HG02678 (cell line): ENCODE results near the gene TEX36.
A peak's percentile ranks its signal among the peaks of the same experiment; 100 is the strongest.
"Not testable (repeated sequence)": the region's sequence is repeated elsewhere in the genome, so short reads cannot be mapped to it uniquely, and the experiment has no call there.

Experiments used
- ATAC-seq: cut with Tn5 transposase; IDR thresholded peaks from one replicate; pipeline ENCODE4 v1.9.1; 2021; ENCODE audit warnings: mild to moderate bottlenecking, moderate library complexity; ENCODE audit not compliant: unreplicated experiment

The TEX36 gene

DNA sequence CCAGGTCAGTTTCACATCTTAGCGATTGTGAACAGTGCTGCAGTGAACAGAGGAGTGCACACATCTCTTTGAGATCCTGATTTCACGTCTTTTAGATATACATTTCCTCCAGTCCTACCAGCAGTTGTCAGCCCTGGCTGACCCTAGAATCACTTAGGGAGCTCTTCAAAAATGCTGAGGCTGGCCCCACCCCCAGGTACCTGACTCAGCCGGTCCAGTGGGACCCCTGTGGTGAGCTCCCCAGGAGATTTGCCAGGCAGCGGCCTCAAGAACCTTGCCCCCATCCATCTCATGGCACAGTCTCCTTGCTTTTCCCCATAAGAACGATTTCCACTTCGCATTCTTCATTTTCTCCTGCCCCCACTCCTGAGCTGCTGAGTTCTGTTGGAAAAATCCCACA, 45.5 kb downstream of the TEX36 start:
- ATAC-seq, result no peak

DNA sequence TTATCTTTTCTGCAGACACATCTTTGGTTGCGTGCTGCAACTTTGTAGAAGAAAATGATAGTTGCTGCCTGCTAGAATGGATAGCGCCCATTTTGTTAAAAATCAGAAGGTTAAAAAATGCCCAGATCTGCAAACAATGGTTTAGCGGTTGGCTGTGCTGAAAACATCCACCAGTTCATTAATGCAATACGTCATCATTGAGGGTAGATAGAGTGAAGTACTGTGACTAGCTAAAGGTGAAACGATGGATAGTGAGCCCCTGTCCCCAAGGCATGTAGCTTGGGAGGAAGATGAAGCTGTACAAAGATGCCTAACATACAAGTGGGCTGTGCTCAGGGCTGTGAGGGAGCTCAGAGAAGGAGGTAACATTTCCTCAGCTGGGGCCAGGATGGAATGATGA, 48.4 kb downstream of the TEX36 start:
- ATAC-seq, result no peak

DNA sequence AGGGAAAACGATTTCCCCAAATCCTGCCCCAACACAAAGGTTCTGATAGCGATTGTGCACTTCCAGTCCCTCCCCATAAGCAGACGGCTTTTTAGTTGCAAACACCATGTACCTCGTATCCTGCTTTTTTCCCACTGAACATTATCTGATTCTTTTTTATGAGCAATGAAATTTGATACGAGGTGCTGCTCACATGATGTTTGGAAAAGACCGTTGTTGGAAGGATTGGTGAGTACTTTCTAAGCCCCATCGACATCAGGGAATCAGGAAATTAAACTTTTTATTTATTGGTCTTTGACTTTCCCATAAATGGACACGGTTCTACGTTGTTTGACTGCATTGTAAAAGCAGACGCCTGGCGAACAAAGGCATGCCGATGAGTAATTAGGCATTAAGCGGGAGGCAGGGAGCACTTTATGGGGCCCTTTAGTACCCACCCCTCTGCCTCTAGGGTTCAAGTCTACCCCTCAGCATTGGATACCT, 49.4 kb downstream of the TEX36 start:
- ATAC-seq, result no peak

DNA sequence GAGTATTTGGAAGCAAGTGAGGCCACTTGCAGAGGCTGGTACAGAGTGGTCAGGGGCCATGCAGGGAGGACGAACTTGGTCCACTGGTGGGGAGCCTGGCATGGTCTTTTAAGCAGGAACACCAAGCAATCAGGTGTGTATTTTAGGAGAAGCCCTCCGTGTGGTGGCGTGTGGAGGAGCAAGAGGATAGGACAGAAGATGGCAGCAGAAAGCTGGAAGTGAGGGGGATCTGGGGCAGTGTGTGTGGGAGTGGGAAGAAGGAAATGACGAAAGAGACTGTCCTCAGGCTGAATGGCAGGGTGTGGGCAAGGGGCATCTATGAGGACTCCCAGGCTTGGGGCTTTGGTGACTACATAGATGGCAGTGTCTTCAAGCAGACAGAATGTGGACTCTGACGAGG, 51.2 kb downstream of the TEX36 start:
- ATAC-seq, result no peak

DNA sequence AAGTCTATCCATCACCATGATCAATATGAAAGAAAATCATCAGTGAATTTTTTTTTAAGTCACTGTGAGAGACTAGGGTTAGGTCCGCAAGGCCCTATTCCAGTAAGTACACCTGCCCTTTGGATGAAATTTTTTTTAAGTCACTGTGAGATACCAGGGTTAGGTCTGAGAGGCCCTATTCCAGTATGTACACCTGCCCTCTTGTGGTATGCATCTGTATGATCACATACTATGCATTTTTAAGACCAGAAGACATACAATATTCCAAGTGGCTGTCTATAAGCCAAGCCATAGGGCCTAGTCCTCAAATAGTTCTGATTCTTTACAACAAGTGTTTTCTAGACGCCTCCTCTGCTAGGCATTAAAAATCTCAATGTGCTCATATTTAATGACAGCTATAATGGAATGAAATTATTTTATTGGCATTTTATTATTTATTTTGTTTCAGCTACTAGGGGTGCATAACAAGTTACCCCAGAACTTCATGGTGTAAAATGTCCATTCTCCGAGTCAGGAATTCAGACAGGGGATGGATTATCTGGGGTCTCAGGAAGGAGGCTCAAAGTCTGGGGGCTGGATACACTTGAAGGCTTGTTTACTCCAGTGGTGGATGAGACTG, 53.1 kb downstream of the TEX36 start:
- ATAC-seq, result peak; percentile 66

DNA sequence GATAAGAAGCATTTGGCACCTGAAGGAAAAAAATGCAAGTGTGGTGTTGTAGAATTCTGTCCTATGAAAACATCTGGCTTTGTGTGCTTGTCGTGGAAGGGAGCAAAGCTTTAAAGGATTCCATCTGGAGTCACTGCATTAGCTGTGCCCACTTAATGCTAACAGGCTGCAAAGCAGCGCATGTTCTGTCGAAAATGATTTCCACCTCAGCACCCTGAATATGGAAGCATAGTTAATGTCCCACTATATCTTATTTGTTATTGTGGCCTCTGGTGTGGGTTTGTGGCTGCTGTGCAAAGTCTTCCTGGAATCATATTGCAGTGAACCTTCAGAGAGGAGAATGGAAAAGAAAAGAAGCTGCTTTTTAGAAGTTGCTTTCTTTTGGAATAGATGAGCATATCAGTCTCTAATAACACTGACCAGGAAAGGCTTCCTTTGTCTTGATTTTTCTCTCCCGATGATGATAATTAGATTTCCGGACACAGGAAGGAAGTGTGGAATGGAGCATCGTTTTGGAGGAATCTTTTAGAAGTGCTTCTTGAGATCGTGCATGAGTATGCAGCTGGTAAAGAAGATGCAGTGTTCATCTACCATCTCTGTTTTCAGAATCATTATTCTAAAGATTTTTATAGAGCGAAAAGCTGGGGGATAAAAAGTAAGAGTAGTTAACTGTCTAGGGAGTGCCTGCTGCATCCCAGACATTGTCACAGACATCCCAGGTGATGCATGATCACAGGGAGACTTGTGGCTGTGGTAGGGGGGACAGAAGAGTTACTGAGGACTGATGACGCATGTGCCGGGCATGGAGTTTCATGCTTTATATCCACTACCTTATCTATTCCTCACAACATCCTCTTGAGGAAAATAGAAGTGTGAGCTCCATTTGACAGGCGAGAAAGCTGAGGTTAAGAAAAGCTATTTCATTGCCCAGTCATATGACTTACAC, 54.6 kb downstream of the TEX36 start:
- ATAC-seq, result no peak

DNA sequence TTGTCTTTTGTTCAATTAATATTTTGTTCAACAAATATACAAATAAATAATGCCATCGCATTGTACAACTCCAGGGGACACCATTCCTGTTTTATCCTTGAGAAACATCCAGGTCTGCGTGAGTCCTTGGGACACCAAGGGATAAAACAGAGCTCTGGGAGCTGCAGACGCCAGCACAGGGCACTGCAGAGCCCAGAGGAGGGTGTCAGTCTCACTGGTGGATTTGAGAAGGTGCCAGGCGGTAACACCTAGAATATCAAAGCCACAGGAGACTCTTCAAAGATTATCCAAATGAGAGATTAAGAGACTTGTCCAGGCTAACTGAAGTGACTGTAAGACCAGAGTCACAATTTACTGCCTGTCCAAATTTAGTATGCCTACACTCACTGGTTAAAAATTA, 55.3 kb downstream of the TEX36 start:
- no peak for ATAC-seq

DNA sequence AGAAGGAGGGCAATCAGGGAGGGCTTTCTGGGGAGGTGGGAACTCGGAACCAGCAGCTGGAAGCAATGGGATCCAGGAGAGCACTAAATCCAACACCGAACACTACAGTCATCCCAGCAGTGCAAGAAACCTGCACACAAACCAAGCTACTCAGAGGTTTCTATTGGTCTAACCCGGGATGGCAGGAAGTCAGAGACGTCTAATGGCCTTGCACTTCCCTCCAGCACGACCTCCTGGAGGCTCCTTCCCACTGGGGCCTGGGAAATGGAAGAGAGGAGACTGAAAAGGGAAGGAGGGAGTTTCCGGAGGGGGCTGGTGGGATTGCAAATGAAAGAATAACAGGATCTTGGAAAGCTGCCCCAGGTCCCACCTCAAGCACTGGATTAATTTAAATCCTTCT, 56.3 kb downstream of the TEX36 start:
- no peak for ATAC-seq

DNA sequence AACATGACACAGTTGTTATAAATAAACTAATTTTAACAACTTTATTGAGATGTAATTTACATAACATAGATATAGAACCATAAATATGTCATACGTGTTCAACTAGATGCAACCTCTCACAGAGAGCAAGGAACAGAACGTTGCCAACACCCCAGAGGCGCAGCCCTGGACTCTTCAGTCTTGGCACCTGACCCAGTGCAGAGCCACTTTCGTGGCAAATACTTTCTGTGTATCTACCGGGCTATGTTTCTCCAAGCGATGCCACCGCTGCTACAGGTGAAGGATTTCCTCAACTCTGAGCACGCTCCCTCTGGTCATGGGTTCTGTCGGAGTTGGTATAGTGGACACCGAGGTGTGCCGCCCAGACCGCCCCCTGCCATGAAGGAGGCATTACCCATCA, 57.4 kb downstream of the TEX36 start:
- no peak for ATAC-seq

DNA sequence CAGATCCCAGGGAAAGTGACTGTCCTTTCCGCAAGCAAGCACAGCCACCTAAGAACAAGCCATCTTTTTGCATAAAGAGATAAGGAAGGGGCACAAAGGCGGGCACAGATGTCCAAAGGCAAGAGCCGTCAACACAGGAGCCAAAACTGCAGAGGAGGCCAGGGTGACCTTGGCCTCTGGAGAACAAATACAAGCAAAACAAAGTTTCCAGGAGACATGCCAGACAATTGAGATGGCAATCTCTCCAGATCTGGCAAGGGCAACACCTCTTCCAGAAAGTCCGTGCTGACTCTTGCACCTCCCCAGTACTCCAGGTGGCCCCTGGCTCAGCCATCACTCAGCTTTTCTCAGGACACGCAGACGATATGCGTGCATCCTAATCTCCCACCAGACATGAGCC, 58.2 kb downstream of the TEX36 start:
- no peak for ATAC-seq

DNA sequence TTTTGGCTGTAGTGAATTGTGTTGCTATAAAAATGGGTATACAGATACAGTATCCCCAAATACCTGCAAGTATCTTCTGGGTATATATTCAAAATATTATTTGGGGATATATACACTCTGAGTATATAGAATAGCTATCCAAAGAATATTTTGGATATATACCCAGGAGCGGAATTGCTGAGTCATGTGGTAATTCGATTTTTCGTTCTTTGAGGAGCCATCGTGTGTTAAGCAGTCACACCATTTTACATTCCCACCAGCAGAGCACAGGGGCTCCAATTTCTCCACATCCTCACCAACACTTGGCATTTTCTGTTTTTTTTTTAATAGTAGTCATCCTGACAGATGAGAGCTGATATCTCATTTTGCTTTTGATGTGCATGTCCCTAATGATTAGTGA, 61.9 kb downstream of the TEX36 start:
- no peak for ATAC-seq

DNA sequence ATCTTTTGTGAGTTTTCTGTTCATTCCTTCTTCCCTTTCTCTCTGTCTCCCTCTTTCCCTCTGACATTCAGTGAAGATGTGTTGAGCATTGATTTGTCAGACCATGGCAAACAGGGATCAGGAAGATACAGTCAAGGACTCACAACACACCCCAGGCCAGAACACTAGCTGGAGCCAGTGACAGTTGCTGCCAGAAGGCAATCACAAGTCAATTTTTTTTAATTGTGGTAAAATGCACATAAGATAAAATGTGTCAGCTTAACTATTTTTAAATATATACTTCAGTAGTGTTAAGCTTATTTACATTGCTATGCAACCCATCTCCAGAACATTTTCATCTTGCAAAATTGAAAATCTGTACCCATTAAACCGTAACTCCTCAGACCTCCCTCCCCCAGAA, 62.6 kb downstream of the TEX36 start:
- no peak for ATAC-seq

DNA sequence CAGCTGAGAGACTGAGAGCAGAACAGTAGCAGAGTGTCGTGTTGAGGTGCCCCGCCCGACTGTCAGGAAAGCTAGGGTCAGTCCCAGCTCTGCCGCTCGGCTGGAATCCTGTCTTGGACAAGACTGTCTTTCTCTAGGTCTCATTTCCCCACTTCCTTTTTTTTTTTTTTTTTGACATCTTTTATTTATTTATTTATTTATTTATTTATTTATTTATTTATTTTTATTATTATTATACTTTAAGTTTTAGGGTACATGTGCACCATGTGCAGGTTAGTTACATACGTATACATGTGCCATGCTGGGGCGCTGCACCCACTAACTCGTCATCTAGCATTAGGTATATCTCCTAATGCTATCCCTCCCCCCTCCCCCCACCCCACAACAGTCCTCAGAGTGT, 69.9 kb downstream of the TEX36 start:
- ATAC-seq, result not testable (repeated sequence)

DNA sequence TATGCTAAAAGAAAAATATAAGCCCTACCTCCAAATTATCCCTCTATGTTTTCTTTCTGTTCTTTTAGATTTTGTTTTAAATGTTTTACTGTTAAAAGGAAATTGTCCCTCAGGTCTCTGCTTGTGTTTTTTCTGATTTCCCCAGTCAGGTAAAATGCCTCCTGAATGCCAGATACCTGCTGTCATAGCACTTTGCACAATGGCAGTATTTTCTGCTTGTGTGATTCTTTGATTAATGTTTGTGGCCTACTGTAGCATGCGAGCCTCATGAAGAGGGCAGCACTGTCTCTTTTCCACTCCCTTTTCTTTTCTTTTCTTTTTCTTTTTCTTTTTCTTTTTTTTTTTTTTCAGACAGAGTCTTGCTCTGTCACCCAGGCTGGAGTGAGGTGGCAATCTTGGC, 71.2 kb downstream of the TEX36 start:
- ATAC-seq, result no peak

DNA sequence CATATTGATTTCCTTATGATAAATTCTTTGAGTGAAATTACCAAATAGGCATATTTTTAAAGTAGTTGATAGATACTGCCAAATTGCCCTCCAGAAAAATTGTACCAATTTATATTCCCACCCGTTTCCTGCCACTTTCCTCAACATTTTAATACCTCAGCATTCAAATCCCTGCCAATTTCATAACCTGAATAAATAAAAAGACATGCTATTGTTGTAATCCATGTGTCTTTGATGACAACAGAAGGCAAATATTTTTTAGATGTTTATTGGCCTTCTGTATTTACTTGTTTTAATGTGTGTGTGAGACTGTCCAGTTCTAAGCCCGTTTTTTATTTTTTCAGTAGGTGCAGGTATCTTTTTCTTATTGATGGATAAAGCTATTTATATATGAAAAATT, 71.7 kb downstream of the TEX36 start:
- no peak for ATAC-seq

DNA sequence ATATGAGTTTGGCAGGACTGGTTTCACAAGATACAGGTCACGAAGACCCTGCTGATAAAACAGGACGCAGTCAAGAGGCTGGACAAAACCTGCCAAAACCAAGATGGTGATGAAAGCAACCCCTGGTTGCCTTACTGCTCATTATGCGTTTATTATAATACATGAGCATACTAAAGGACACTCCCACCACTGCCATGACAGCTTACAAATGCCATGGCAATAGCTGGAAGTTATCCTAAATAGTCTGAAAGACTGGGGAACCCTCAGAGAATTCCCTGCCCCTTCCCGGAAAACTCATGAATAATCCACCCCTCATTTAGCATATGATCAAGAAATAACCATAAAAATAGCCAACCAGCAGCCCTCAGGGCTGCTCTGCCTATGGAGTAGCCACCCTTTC, 73.1 kb downstream of the TEX36 start:
- ATAC-seq, result no peak

DNA sequence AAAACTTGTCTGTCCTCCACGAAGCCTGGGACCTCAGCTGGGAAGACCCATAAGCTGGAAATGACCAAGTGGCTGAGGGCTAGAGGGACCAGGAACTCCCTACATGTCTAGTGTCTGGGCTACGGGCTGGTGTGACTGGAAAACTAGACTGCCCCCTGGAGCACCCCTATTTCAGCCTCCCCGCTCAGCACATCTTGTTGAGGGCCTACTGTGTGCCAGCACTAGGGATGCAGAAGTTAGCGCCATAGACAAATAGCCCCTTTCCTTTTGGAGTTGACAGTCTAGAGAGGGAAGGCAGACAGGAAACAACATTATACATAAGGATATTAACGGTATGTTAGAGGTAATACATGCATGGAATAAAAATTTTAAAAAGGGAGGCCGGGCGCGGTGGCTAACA, 74.5 kb downstream of the TEX36 start:
- no peak for ATAC-seq

DNA sequence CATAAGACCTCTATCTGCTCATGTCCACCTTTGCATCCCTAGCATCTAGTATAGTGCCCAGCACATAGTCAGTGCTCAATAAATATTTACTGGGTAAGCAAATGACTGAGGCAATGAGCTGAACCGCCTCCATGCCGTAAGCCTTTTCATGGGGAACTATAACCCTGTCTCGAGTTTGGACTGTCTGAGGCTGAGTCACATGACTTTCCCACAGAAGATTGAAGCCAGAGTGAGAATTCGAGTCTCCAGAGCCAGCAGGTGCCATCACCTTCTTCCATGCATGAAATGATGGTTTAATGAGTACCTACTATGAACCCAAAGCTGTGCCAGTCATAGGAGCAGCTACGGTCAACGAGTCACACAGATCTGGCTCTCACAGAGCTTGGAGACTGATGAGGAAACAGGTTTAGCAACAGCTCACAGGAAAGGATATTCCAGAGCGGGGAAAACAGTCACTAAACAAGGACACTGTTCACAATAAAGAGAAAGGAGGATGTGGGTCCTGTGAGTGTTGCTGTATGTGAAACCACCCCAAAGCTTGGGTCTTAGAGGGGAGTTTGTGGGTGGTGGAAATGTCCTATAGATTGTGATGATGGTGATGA, 75.2 kb downstream of the TEX36 start:
- ATAC-seq, result no peak

DNA sequence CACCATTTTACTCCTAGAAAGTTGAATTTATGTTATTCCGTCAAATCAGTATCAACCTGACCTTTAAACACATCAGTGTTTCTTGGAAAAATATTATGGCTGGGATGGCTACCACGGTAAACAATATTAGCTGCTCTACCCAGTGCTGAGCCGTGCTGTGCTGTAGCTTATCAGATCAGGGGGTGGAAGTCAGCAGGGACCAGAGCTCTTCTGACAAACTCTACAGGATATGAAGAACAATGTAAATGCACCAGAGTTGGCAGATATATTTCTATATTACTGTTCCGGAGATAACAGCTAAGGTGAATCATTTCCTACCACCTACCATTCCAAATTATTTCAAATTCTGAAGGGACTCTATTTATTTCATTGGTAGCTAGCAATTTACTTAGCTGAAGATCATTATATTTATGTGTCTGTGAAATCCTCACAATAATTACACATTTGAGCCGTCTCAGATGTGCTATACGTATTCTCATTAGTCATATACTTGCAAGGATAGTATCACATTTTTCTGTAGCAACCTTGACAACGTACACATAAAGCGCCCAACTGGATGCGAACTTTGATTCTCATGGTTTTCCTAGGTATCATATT, 76.5 kb downstream of the TEX36 start:
- ATAC-seq, result no peak
